K562 (cell line): ENCODE measurements around the gene CD300A. TPM values are rescaled to one million over a fixed set of nuclear protein-coding genes. Genes with fewer than 3 reads are reported as not detected.

Experiments used
- ATAC-seq: fragments of 200-7000 bp; cut with Tn5 transposase; 3 replicates; pipeline ENCODE4 v1.9.1; 2020; ENCODE audit warnings: moderate library complexity
- BruUV-seq: library from RNA; stranded (reverse); fragments of 400-500 nt; replicated peaks from 2 replicates; lab custom pipeline; 2021; lab: Mats Ljungman, UMichigan
- CTCF ChIA-PET: fragments of 300-600 bp; formaldehyde crosslinking; extraction: SDS; loops from one replicate; lab custom pipeline; 2021; ENCODE audit warnings: low intra/inter-chr PET ratio; lab: Yijun Ruan, JAX
- POLR2A ChIA-PET: fragments of 300-600, 350-650 bp; sonication (Branson Sonifier 250); formaldehyde crosslinking; extraction: SDS; loops from one replicate; lab custom pipeline; 2021; ENCODE audit warnings: antibody characterized with exemption, inconsistent platforms; lab: Yijun Ruan, JAX
- DNase-seq, 4 experiments: peaks; one replicate each; pipeline versions ENCODE4 v3.0.0 to v3.0.0-alpha.2; 2011 to 2018; ENCODE audit warnings: low spot score in 3 of 4, mixed read lengths in 3 of 4; ENCODE audit errors: extremely low read depth in 1 of 4
- FAIRE-seq: peaks from 2 replicates; lab custom pipeline; 2011; peaks lifted over from hg19 to GRCh38; lab: Jason Lieb, UNC
- H2AFZ ChIP-seq: 2 replicates; pipeline ENCODE4 v1.6.0; 2011; ENCODE audit warnings: low read depth, low read length, control low read depth, inconsistent platforms
- H3K27ac ChIP-seq: fragments of 200-600 bp; 3 replicates; pipeline ENCODE4 v1.8.0; 2011; ENCODE audit warnings: low read depth, mild to moderate bottlenecking, control low read depth, inconsistent platforms, low read length, moderate library complexity, mixed read lengths; ENCODE audit errors: extremely low read depth
- H3K27me3 ChIP-seq, 2 experiments: fragments of 300-600 bp in 1 of 2; 2 replicates in 1 of 2; 3 replicates in 1 of 2; pipeline versions ENCODE4 v1.6.0 to v1.8.0; 2011; ENCODE audit warnings: inconsistent platforms in 2 of 2, low read length in 2 of 2, mild to moderate bottlenecking in 1 of 2, mixed read lengths in 1 of 2, moderate library complexity in 1 of 2; ENCODE audit not compliant: control insufficient read depth in 2 of 2, insufficient read depth in 2 of 2
- H3K36me3 ChIP-seq: fragments of 300-600 bp; 3 replicates; pipeline ENCODE4 v1.8.0; 2011; ENCODE audit warnings: mild to moderate bottlenecking, low read length, inconsistent platforms; ENCODE audit not compliant: control insufficient read depth, insufficient read depth
- H3K4me1 ChIP-seq, 2 experiments: fragments of 200-600 bp in 1 of 2; replicated peaks in 1 of 2; 2 replicates in 1 of 2; 3 replicates in 1 of 2; pipeline versions ENCODE4 v1.5.1 to v1.8.0; 2011; ENCODE audit warnings: inconsistent platforms in 2 of 2, low read length in 2 of 2, mild to moderate bottlenecking in 1 of 2, mixed read lengths in 1 of 2, moderate library complexity in 1 of 2; ENCODE audit not compliant: control insufficient read depth in 2 of 2, insufficient read depth in 2 of 2
- H3K4me2 ChIP-seq: 2 replicates; pipeline ENCODE4 v1.6.1; 2011; ENCODE audit warnings: low read length, control low read depth, inconsistent platforms, mixed read lengths; ENCODE audit not compliant: insufficient read depth
- H3K4me3 ChIP-seq: fragments of 200-600 bp; sonication (generic), shearing (Covaris generic); 2 replicates; pipeline ENCODE4 v1.5.1; 2016; ENCODE audit warnings: control low read depth, inconsistent platforms
- H3K79me2 ChIP-seq: fragments of 200-600 bp; 3 replicates; pipeline ENCODE4 v1.8.0; 2011; ENCODE audit warnings: low read length, inconsistent platforms; ENCODE audit not compliant: control insufficient read depth, insufficient read depth
- H3K9ac ChIP-seq, 2 experiments: 2 replicates each; pipeline versions ENCODE4 v1.6.0 to v1.6.1; 2011; ENCODE audit warnings: low read depth in 2 of 2, low read length in 2 of 2, control low read depth in 1 of 2, inconsistent platforms in 1 of 2, mild to moderate bottlenecking in 1 of 2, mixed read lengths in 1 of 2; ENCODE audit not compliant: insufficient read depth in 1 of 2
- H3K9me1 ChIP-seq: one replicate; pipeline ENCODE4 v1.6.0; 2011; ENCODE audit warnings: inconsistent platforms, mild to moderate bottlenecking, low read length, moderate library complexity; ENCODE audit not compliant: control insufficient read depth, insufficient read depth
- H3K9me3 ChIP-seq: replicated peaks from 2 replicates; pipeline ENCODE4 v1.5.1; 2011; ENCODE audit warnings: low read depth, low read length, inconsistent platforms; ENCODE audit not compliant: control insufficient read depth, insufficient read depth
- H4K20me1 ChIP-seq: replicated peaks from 2 replicates; pipeline ENCODE4 v1.6.1; 2011; ENCODE audit warnings: low read length, inconsistent platforms, mixed read lengths; ENCODE audit not compliant: control insufficient read depth, insufficient read depth
- BCOR ChIP-seq: fragments of 450-650 bp; IDR thresholded peaks from 2 replicates; pipeline ENCODE4 v1.6.1; 2016
- NR4A1 ChIP-seq, 2 experiments: fragments of 250-450 bp in 1 of 2; fragments of 450-650 bp in 1 of 2; sonication (Bioruptor Pico) in 1 of 2; IDR thresholded peaks; 2 replicates each; pipeline versions ENCODE4 v1.4.0 to v1.6.1; 2016 to 2020; ENCODE audit warnings: mild to moderate bottlenecking in 2 of 2, missing compliant biosample characterization in 1 of 2, missing genetic modification characterization in 1 of 2, moderate library complexity in 1 of 2
- PRMT5 ChIP-seq: sonication (generic); formaldehyde crosslinking; IDR thresholded peaks from 2 replicates; pipeline ENCODE4 v1.5.0; 2020; ENCODE audit warnings: missing genetic modification reagents
- RBM25 ChIP-seq: fragments of 200-400 bp; formaldehyde crosslinking; IDR thresholded peaks from 2 replicates; pipeline ENCODE4 v1.6.1; 2018; ENCODE audit warnings: low read length, low read depth, moderate library complexity; ENCODE audit not compliant: severe bottlenecking
- ZBTB7A ChIP-seq: IDR thresholded peaks from 2 replicates; pipeline ENCODE4 v1.6.1; 2011; ENCODE audit warnings: low read depth, mild to moderate bottlenecking, low read length, moderate library complexity, borderline replicate concordance; ENCODE audit not compliant: control insufficient read depth
- ZC3H8 ChIP-seq: fragments of 450-650 bp; IDR thresholded peaks from 2 replicates; pipeline ENCODE4 v1.6.1; 2017
- ZNF75A ChIP-seq: fragments of 450-650 bp; formaldehyde crosslinking; IDR thresholded peaks from 2 replicates; pipeline ENCODE4 v1.4.0; 2020; ENCODE audit warnings: mild to moderate bottlenecking
- WGBS: fragments of 100-300 bp; shearing (Covaris generic); methylation state at CpG from one replicate; pipeline ENCODE4 v1.1.6; 2016; ENCODE audit warnings: low coverage, mixed read lengths; ENCODE audit not compliant: insufficient coverage; ENCODE audit errors: missing lambda C conversion rate; 5-methylcytosine and 5-hydroxymethylcytosine counted together
- in situ Hi-C: fragments of 300-500 bp; cut with MboI; formaldehyde crosslinking; loops from 4 replicates; pipeline ENCODE4 v1.15.0; 2018; ENCODE audit warnings: inconsistent platforms, mixed read lengths
- intact Hi-C: fragments of 100-400 bp; cut with micrococcal nuclease; formaldehyde crosslinking; loops from 2 replicates; pipeline ENCODE4 v1.14.2; 2022
- polyA plus RNA-seq, 8 experiments: library from polyadenylated mRNA; depleted of rRNA in 4 of 8; stranded (reverse) in 5 of 8; unstranded in 3 of 8; fragments of >200 nt; fragmentation: Nextera tagmentation in 2 of 8; fragmentation: Illumina TruSeq in 1 of 8; extraction: Ambion mirVana in 2 of 8; extraction: Trizol in 1 of 8; gene quantifications; 2 replicates each; pipeline versions ENCODE4 v1.2.1 to v1.2.3, GENCODE V29; 2011 to 2014; ENCODE audit warnings: inconsistent platforms in 1 of 8, missing spikeins in 1 of 8
- total RNA-seq, 7 experiments: library from RNA; depleted of rRNA in 6 of 7; stranded (reverse); fragments of >200 nt in 6 of 7; fragmentation: Illumina TruSeq in 2 of 7; extraction: Trizol in 2 of 7; gene quantifications; 2 replicates each; pipeline versions ENCODE4 v1.2.1 to v1.2.3, GENCODE V29; 2011 to 2021; ENCODE audit warnings: low replicate concordance in 1 of 7
- TF ChIP-seq, protein P1 (sequence below), 3 experiments: fragments of 200-800 bp in 1 of 3; fragments of 250-450 bp in 1 of 3; fragments of 450-650 bp in 1 of 3; sonication (Bioruptor Pico) in 1 of 3; sonication (Bioruptor generic) in 1 of 3; formaldehyde crosslinking in 1 of 3; IDR thresholded peaks; 2 replicates each; pipeline versions ENCODE4 v1.6.1 to v1.8.0; 2016 to 2022; ENCODE audit warnings: mild to moderate bottlenecking in 2 of 3, missing genetic modification characterization in 2 of 3, missing compliant biosample characterization in 1 of 3, moderate library complexity in 1 of 3

Gene CD300A
- total and polyA plus RNA-seq, 9 of the 15 experiments (the other 6 are each of a cell fraction or from before 2014, with no cell fraction given) = 0.21 to 1.7 (median 0.41) TPM; not detected in 1

DNA sequence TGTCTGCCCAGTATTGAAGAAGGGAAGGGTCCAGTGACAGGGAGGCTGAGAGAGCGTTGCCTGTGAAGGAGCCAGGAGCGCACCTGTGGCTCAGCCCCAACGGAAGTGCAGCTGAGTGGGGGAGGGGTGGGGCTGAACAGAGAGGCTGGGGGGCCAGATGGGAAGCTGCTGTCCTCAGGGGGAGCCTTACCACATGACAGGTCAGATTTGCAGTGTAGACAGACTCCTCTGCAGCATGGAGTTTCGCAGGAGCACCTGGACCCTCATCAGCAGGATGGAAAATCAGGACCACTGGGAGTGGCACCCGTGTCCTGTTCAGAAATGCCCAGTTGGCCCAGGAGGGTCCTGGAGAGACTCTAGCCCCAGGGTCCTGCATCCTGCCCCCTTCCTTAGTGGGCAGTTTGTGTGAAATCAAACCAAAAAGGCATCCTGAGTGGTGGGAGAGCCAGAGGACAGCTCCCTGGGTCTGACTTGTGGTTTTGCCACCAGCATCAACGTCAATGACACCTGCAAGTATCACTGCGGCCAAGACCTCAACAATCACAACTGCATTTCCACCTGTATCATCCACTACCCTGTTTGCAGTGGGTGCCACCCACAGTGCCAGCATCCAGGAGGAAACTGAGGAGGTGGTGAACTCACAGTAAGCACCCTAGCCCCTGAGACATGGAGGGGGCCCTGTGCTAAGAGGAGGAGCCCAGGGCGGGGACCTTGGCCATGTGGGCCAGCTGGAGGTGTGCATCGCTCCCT is 7.8 kb downstream of the CD300A start:
- no peak overlapping the region for H3K4me2 ChIP-seq
- no peaks in the 10 kb centered on the region for H3K36me3 ChIP-seq
- H3K9me1 ChIP-seq = no peaks in the 10 kb centered on the region
- no peak for TF ChIP-seq PRMT5 (CRISPR knock-in tag)
- TF ChIP-seq ZBTB7A = no peak
- TF ChIP-seq NR4A1 (CRISPR knock-in tag; IDR thresholded peaks at IDR 0.05) = no peak
- no peak for TF ChIP-seq NR4A1 (tag; IDR thresholded peaks at IDR 0.05)
- TF ChIP-seq ZC3H8 = no peak
- no peak for TF ChIP-seq ZNF75A (CRISPR knock-in tag)
- DNase-seq (no peak), FAIRE-seq (no peak), ATAC-seq (no peak)
- in situ Hi-C loops = no loop called here
- H4K20me1 ChIP-seq = no peaks in the 10 kb centered on the region
- H3K9me3 ChIP-seq = no peaks in the 10 kb centered on the region
- peaks cover 5 to 33% of the 10 kb centered on the region in 2 experiments; a peak in 3 of 5 replicates for H3K27me3 ChIP-seq
- H3K4me1 ChIP-seq = peaks cover 0 to 3% of the 10 kb centered on the region in 2 experiments; a peak in 3 of 5 replicates
- BruUV-seq = no TSS peak
- no peak overlapping the region for H3K27ac ChIP-seq
- 10% methylated on average over 9 of the region's 9 CpGs for WGBS
- H3K4me3 ChIP-seq = no peak overlapping the region
- H3K9ac ChIP-seq = no peak overlapping the region
- intact Hi-C loops = no loop called here
- no peak overlapping the region for H2AFZ ChIP-seq
- no peaks in the 10 kb centered on the region for H3K79me2 ChIP-seq
- ChIA-PET POLR2A (no interaction called here), CTCF (no interaction called here)

DNA sequence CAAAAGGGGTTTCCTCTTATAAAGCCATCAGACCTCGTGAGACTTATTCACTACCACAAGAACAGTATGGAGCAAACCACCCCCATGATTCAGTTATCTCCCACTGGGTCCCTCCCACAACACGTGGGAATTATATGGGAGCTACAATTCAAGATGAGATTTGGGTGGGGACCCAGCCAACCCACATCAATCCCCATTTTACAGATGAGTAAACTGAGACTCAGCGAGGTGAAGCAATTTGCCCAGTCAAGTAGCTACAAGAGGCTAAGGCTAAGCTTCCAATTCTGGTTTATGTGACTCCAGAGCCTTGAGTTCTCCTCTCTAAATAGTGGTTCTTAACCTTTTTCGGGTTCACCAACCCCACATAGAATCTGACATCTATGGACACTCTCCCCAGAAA is 8.8 kb downstream of the CD300A start:
- no peak overlapping the region for H3K4me3 ChIP-seq
- H3K9me3 ChIP-seq = no peaks in the 10 kb centered on the region
- ChIA-PET POLR2A (no interaction called here), CTCF (no interaction called here)
- ATAC-seq (no peak), FAIRE-seq (no peak), DNase-seq (no peak)
- whole genome bisulfite sequencing = 2% methylated on average over 4 of the region's 4 CpGs
- H3K9me1 ChIP-seq = no peaks in the 10 kb centered on the region
- no peak overlapping the region for H3K27ac ChIP-seq
- H3K4me2 ChIP-seq = no peak overlapping the region
- TF ChIP-seq BCOR (peak; percentile 51; the same call in 1 of the 2 replicates), RBM25 (peak; percentile 71)
- TF ChIP-seq, protein P1, sequence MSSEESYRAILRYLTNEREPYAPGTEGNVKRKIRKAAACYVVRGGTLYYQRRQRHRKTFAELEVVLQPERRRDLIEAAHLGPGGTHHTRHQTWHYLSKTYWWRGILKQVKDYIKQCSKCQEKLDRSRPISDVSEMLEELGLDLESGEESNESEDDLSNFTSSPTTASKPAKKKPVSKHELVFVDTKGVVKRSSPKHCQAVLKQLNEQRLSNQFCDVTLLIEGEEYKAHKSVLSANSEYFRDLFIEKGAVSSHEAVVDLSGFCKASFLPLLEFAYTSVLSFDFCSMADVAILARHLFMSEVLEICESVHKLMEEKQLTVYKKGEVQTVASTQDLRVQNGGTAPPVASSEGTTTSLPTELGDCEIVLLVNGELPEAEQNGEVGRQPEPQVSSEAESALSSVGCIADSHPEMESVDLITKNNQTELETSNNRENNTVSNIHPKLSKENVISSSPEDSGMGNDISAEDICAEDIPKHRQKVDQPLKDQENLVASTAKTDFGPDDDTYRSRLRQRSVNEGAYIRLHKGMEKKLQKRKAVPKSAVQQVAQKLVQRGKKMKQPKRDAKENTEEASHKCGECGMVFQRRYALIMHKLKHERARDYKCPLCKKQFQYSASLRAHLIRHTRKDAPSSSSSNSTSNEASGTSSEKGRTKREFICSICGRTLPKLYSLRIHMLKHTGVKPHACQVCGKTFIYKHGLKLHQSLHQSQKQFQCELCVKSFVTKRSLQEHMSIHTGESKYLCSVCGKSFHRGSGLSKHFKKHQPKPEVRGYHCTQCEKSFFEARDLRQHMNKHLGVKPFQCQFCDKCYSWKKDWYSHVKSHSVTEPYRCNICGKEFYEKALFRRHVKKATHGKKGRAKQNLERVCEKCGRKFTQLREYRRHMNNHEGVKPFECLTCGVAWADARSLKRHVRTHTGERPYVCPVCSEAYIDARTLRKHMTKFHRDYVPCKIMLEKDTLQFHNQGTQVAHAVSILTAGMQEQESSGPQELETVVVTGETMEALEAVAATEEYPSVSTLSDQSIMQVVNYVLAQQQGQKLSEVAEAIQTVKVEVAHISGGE (CRISPR knock-in tag; IDR thresholded peaks at IDR 0.05) = no peak
- H3K36me3 ChIP-seq = no peaks in the 10 kb centered on the region
- in situ Hi-C loops (no loop called here), intact Hi-C loops (no loop called here)
- peaks cover 0 to 6% of the 10 kb centered on the region in 2 experiments; a peak in 3 of 5 replicates for H3K4me1 ChIP-seq
- no TSS peak for BruUV-seq
- no peaks in the 10 kb centered on the region for H3K79me2 ChIP-seq
- no peak overlapping the region for H3K9ac ChIP-seq
- H3K27me3 ChIP-seq = peaks cover 5 to 42% of the 10 kb centered on the region in 2 experiments; a peak in 3 of 5 replicates
- H2AFZ ChIP-seq = no peak overlapping the region
- H4K20me1 ChIP-seq = no peaks in the 10 kb centered on the region
